ENCODE data around the gene GLYR1. TPM values are rescaled to one million over a fixed set of nuclear protein-coding genes. Genes with fewer than 3 reads are reported as not detected.

GLYR1 gene
- total and polyA plus RNA-seq, 2 of the 4 experiments (the other 2 are of a cell fraction), result 26.0 to 54.2 TPM

- TF ChIP-seq MAFK (IDR thresholded peaks at IDR 0.05; ENCODE audit: low read depth, low read length), result no peak
Measured at GRCh38 chr16:4787627-4788482, 59.2 kb downstream of the GLYR1 start, which contains the start of gene SEPTIN12 (continued).

GRCh38 chr16:4787068-4787467, 60.0 kb downstream of the GLYR1 start:
- ChIA-PET CTCF (no interaction called here), POLR2A (ENCODE audit: unreplicated experiment) (no interaction called here)
- Histone ChIP-seq H3K27ac (ENCODE audit: insufficient read depth, low read length) (no peak overlapping the region), H3K4me1 (ENCODE audit: control insufficient read depth, insufficient read depth, low read length) (no peaks in the 10 kb centered on the region), H3K14ac (replicated peaks; ENCODE audit: low read depth, low read length) (no peak overlapping the region), H3K4me3 (ENCODE audit: insufficient read depth, low read depth, low read length) (no peak overlapping the region), H4K5ac (ENCODE audit: low read depth, low read length) (no peak overlapping the region), H3K4ac (ENCODE audit: low read depth, low read length) (no peak overlapping the region), H3K79me1 (ENCODE audit: low read depth in 1 of 2, low read length in 2 of 2) (no peaks in the 10 kb centered on the region), H2BK5ac (ENCODE audit: low read depth, low read length, poor library complexity, severe bottlenecking) (no peak overlapping the region), H2BK15ac (ENCODE audit: low read depth, low read length) (no peak overlapping the region), H2AFZ (replicated peaks; ENCODE audit: low read length, poor library complexity) (peak overlapping the region; percentile 32), H3K18ac (ENCODE audit: low read depth, low read length) (no peak overlapping the region), H2AK9ac (replicated peaks; ENCODE audit: low read depth, low read length, poor library complexity) (peak overlapping the region; percentile 28), H2BK20ac (ENCODE audit: low read depth, low read length) (no peak overlapping the region), H3K27me3 (ENCODE audit: control insufficient read depth, insufficient read depth, low read length) (no peaks in the 10 kb centered on the region; the same call in 1 of the 2 replicates), H3K4me2 (ENCODE audit: low read depth, low read length) (no peak overlapping the region), H2AK5ac (ENCODE audit: low read depth, low read length) (0 out of 2 replicates have a peak overlapping the region, but pooled peaks have one; percentile 8), H4K8ac (ENCODE audit: low read depth in 2 of 2, low read length in 2 of 2) (no peak overlapping the region), H3K9me1 (ENCODE audit: insufficient read depth, low read length) (0 out of 2 replicates have a peak, but pooled peaks cover 3% of the 10 kb centered on the region), H3K36me3 (ENCODE audit: control insufficient read depth, insufficient read depth, low read length) (no peaks in the 10 kb centered on the region), H3K9me3 (ENCODE audit: control insufficient read depth, insufficient read depth, low read length) (no peaks in the 10 kb centered on the region), H3K56ac (ENCODE audit: extremely low read depth, insufficient read depth, low read length) (no peak overlapping the region), H4K91ac (ENCODE audit: insufficient read depth, low read depth, low read length) (no peak overlapping the region), H2BK120ac (ENCODE audit: low read depth, low read length) (no peak overlapping the region), H3K23ac (ENCODE audit: low read depth, low read length) (no peak overlapping the region), H4K20me1 (ENCODE audit: insufficient read depth, low read length) (no peaks in the 10 kb centered on the region), H3K9ac (ENCODE audit: low read depth, low read length) (no peak overlapping the region)
- in situ Hi-C loops (cut with MboI; ENCODE audit: low sequenced_read_pairs), result no loop called here
- 86% methylated on average over 1 of the region's 8 CpGs; no CpG with 5 or more reads in 1 of the 2 experiments for WGBS, 2 experiments (ENCODE audit: extremely low coverage in 2 of 2, insufficient read length in 1 of 2)
- dilution Hi-C loops (cut with HindIII; ENCODE audit: low sequenced_read_pairs, unreplicated experiment), result no loop called here
- no peak for TF ChIP-seq POLR2A (IDR thresholded peaks at IDR 0.05; ENCODE audit: low read depth, low read length)
- no peak for TF ChIP-seq RCOR1 (IDR thresholded peaks at IDR 0.05; ENCODE audit: insufficient replicate concordance, low read length)
- TF ChIP-seq MAFK (IDR thresholded peaks at IDR 0.05; ENCODE audit: low read depth, low read length), result peak; percentile 90
- no peak for TF ChIP-seq USF2 (IDR thresholded peaks at IDR 0.05; ENCODE audit: low read depth, low read length)
- no peak for TF ChIP-seq ELK1 (IDR thresholded peaks at IDR 0.05; ENCODE audit: borderline replicate concordance, low read depth, low read length)
- TF ChIP-seq RAD21 (IDR thresholded peaks at IDR 0.05; ENCODE audit: low read length), result no peak
- TF ChIP-seq CEBPB (IDR thresholded peaks at IDR 0.05; ENCODE audit: low read depth, low read length), result no peak
- peak; percentile 86 for TF ChIP-seq NFE2L2 (IDR thresholded peaks at IDR 0.05; ENCODE audit: low read depth, low read length)
- DNase-seq (no peak), ATAC-seq (ENCODE audit: low read depth) (no peak)
- no TSS peak for BruUV-seq (replicated peaks)
- intact Hi-C loops (cut with micrococcal nuclease), result no loop called here
